K562 (cell line): ENCODE measurements around the gene FAHD2A. TPM values are rescaled to one million over a fixed set of nuclear protein-coding genes. Genes with fewer than 3 reads are reported as not detected.

ENCODE experiments used
- ATAC-seq: fragments of 200-7000 bp; cut with Tn5 transposase; 3 replicates; pipeline ENCODE4 v1.9.1; 2020; ENCODE audit warnings: moderate library complexity
- BruUV-seq: library from RNA; stranded (reverse); fragments of 400-500 nt; replicated peaks from 2 replicates; lab custom pipeline; 2021; lab: Mats Ljungman, UMichigan
- CTCF ChIA-PET: fragments of 300-600 bp; formaldehyde crosslinking; extraction: SDS; loops from one replicate; lab custom pipeline; 2021; ENCODE audit warnings: low intra/inter-chr PET ratio; lab: Yijun Ruan, JAX
- POLR2A ChIA-PET: fragments of 300-600, 350-650 bp; sonication (Branson Sonifier 250); formaldehyde crosslinking; extraction: SDS; loops from one replicate; lab custom pipeline; 2021; ENCODE audit warnings: antibody characterized with exemption, inconsistent platforms; lab: Yijun Ruan, JAX
- DNase-seq, 4 experiments: peaks; one replicate each; pipeline versions ENCODE4 v3.0.0 to v3.0.0-alpha.2; 2011 to 2018; ENCODE audit warnings: low spot score in 3 of 4, mixed read lengths in 3 of 4; ENCODE audit errors: extremely low read depth in 1 of 4
- FAIRE-seq: peaks from 2 replicates; lab custom pipeline; 2011; peaks lifted over from hg19 to GRCh38; lab: Jason Lieb, UNC
- H2AFZ ChIP-seq: 2 replicates; pipeline ENCODE4 v1.6.0; 2011; ENCODE audit warnings: low read depth, low read length, control low read depth, inconsistent platforms
- H3K27ac ChIP-seq: fragments of 200-600 bp; 3 replicates; pipeline ENCODE4 v1.8.0; 2011; ENCODE audit warnings: low read depth, mild to moderate bottlenecking, control low read depth, inconsistent platforms, low read length, moderate library complexity, mixed read lengths; ENCODE audit errors: extremely low read depth
- H3K27me3 ChIP-seq, 2 experiments: fragments of 300-600 bp in 1 of 2; 2 replicates in 1 of 2; 3 replicates in 1 of 2; pipeline versions ENCODE4 v1.6.0 to v1.8.0; 2011; ENCODE audit warnings: inconsistent platforms in 2 of 2, low read length in 2 of 2, mild to moderate bottlenecking in 1 of 2, mixed read lengths in 1 of 2, moderate library complexity in 1 of 2; ENCODE audit not compliant: control insufficient read depth in 2 of 2, insufficient read depth in 2 of 2
- H3K36me3 ChIP-seq: fragments of 300-600 bp; 3 replicates; pipeline ENCODE4 v1.8.0; 2011; ENCODE audit warnings: mild to moderate bottlenecking, low read length, inconsistent platforms; ENCODE audit not compliant: control insufficient read depth, insufficient read depth
- H3K4me1 ChIP-seq, 2 experiments: fragments of 200-600 bp in 1 of 2; replicated peaks in 1 of 2; 2 replicates in 1 of 2; 3 replicates in 1 of 2; pipeline versions ENCODE4 v1.5.1 to v1.8.0; 2011; ENCODE audit warnings: inconsistent platforms in 2 of 2, low read length in 2 of 2, mild to moderate bottlenecking in 1 of 2, mixed read lengths in 1 of 2, moderate library complexity in 1 of 2; ENCODE audit not compliant: control insufficient read depth in 2 of 2, insufficient read depth in 2 of 2
- H3K4me2 ChIP-seq: 2 replicates; pipeline ENCODE4 v1.6.1; 2011; ENCODE audit warnings: low read length, control low read depth, inconsistent platforms, mixed read lengths; ENCODE audit not compliant: insufficient read depth
- H3K4me3 ChIP-seq: fragments of 200-600 bp; sonication (generic), shearing (Covaris generic); 2 replicates; pipeline ENCODE4 v1.5.1; 2016; ENCODE audit warnings: control low read depth, inconsistent platforms
- H3K79me2 ChIP-seq: fragments of 200-600 bp; 3 replicates; pipeline ENCODE4 v1.8.0; 2011; ENCODE audit warnings: low read length, inconsistent platforms; ENCODE audit not compliant: control insufficient read depth, insufficient read depth
- H3K9ac ChIP-seq, 2 experiments: 2 replicates each; pipeline versions ENCODE4 v1.6.0 to v1.6.1; 2011; ENCODE audit warnings: low read depth in 2 of 2, low read length in 2 of 2, control low read depth in 1 of 2, inconsistent platforms in 1 of 2, mild to moderate bottlenecking in 1 of 2, mixed read lengths in 1 of 2; ENCODE audit not compliant: insufficient read depth in 1 of 2
- H3K9me1 ChIP-seq: one replicate; pipeline ENCODE4 v1.6.0; 2011; ENCODE audit warnings: inconsistent platforms, mild to moderate bottlenecking, low read length, moderate library complexity; ENCODE audit not compliant: control insufficient read depth, insufficient read depth
- H3K9me3 ChIP-seq: replicated peaks from 2 replicates; pipeline ENCODE4 v1.5.1; 2011; ENCODE audit warnings: low read depth, low read length, inconsistent platforms; ENCODE audit not compliant: control insufficient read depth, insufficient read depth
- H4K20me1 ChIP-seq: replicated peaks from 2 replicates; pipeline ENCODE4 v1.6.1; 2011; ENCODE audit warnings: low read length, inconsistent platforms, mixed read lengths; ENCODE audit not compliant: control insufficient read depth, insufficient read depth
- CTCFL ChIP-seq: IDR thresholded peaks from 2 replicates; pipeline ENCODE4 v1.6.1; 2011; ENCODE audit warnings: borderline replicate concordance, low read depth, mild to moderate bottlenecking, moderate library complexity, low read length; ENCODE audit not compliant: insufficient read depth, poor library complexity, severe bottlenecking
- ELF4 ChIP-seq: fragments of 450-650 bp; formaldehyde crosslinking; IDR thresholded peaks from 2 replicates; pipeline ENCODE4 v1.4.0; 2022; ENCODE audit warnings: missing genetic modification characterization
- FOXP1 ChIP-seq: sonication (generic); formaldehyde crosslinking; IDR thresholded peaks from 2 replicates; pipeline ENCODE4 v1.8.0; 2022; ENCODE audit warnings: mild to moderate bottlenecking, missing genetic modification reagents
- JUNB ChIP-seq: fragments of 450-650 bp; formaldehyde crosslinking; conservative IDR thresholded peaks from 2 replicates; pipeline ENCODE4 v1.4.0; 2020; ENCODE audit warnings: mild to moderate bottlenecking
- PTRF ChIP-seq: fragments of 450-650 bp; IDR thresholded peaks from 2 replicates; pipeline ENCODE4 v1.6.1; 2016; ENCODE audit warnings: mild to moderate bottlenecking, missing genetic modification characterization, missing compliant biosample characterization
- ZNF274 ChIP-seq: IDR thresholded peaks from 2 replicates; pipeline ENCODE4 v1.6.1; 2011; ENCODE audit warnings: low read depth, mild to moderate bottlenecking, low read length, moderate library complexity, borderline replicate concordance
- ZNF347 ChIP-seq: fragments of 450-650 bp; formaldehyde crosslinking; IDR thresholded peaks from 2 replicates; pipeline ENCODE4 v1.4.0; 2020; ENCODE audit warnings: low read depth, mild to moderate bottlenecking, moderate library complexity
- ZNF512 ChIP-seq: IDR thresholded peaks from 2 replicates; pipeline ENCODE4 v1.6.1; 2016; ENCODE audit warnings: missing genetic modification characterization, missing compliant biosample characterization
- WGBS: fragments of 100-300 bp; shearing (Covaris generic); methylation state at CpG from one replicate; pipeline ENCODE4 v1.1.6; 2016; ENCODE audit warnings: low coverage, mixed read lengths; ENCODE audit not compliant: insufficient coverage; ENCODE audit errors: missing lambda C conversion rate; 5-methylcytosine and 5-hydroxymethylcytosine counted together
- in situ Hi-C: fragments of 300-500 bp; cut with MboI; formaldehyde crosslinking; loops from 4 replicates; pipeline ENCODE4 v1.15.0; 2018; ENCODE audit warnings: inconsistent platforms, mixed read lengths
- intact Hi-C: fragments of 100-400 bp; cut with micrococcal nuclease; formaldehyde crosslinking; loops from 2 replicates; pipeline ENCODE4 v1.14.2; 2022
- polyA plus RNA-seq, 8 experiments: library from polyadenylated mRNA; depleted of rRNA in 4 of 8; stranded (reverse) in 5 of 8; unstranded in 3 of 8; fragments of >200 nt; fragmentation: Nextera tagmentation in 2 of 8; fragmentation: Illumina TruSeq in 1 of 8; extraction: Ambion mirVana in 2 of 8; extraction: Trizol in 1 of 8; gene quantifications; 2 replicates each; pipeline versions ENCODE4 v1.2.1 to v1.2.3, GENCODE V29; 2011 to 2014; ENCODE audit warnings: inconsistent platforms in 1 of 8, missing spikeins in 1 of 8
- total RNA-seq, 7 experiments: library from RNA; depleted of rRNA in 6 of 7; stranded (reverse); fragments of >200 nt in 6 of 7; fragmentation: Illumina TruSeq in 2 of 7; extraction: Trizol in 2 of 7; gene quantifications; 2 replicates each; pipeline versions ENCODE4 v1.2.1 to v1.2.3, GENCODE V29; 2011 to 2021; ENCODE audit warnings: low replicate concordance in 1 of 7
- TF ChIP-seq, protein P1 (sequence below): fragments of 450-650 bp; conservative IDR thresholded peaks from 2 replicates; pipeline ENCODE4 v1.6.1; 2016; ENCODE audit warnings: missing genetic modification characterization, low read depth, mild to moderate bottlenecking, missing compliant biosample characterization, moderate library complexity
- TF ChIP-seq, protein P2 (sequence below): sonication (generic); formaldehyde crosslinking; IDR thresholded peaks from 2 replicates; pipeline ENCODE4 v1.9.0; 2022; ENCODE audit warnings: mild to moderate bottlenecking, missing genetic modification reagents
- TF ChIP-seq, protein P3 (sequence below): fragments of 250-450 bp; sonication (Bioruptor Pico); IDR thresholded peaks from 2 replicates; pipeline ENCODE4 v1.5.0; 2022; ENCODE audit warnings: mild to moderate bottlenecking

The FAHD2A gene
- total and polyA plus RNA-seq, 9 of the 15 experiments (the other 6 are each of a cell fraction or from before 2014, with no cell fraction given), result 13.8 to 41.0 (median 30.4) TPM

GRCh38 chr2:95392320-95392719 is 10.2 kb upstream of the FAHD2A start:
- Histone ChIP-seq H3K4me3 (no peak overlapping the region), H3K79me2 (no peaks in the 10 kb centered on the region), H3K36me3 (no peaks in the 10 kb centered on the region), H3K9me1 (no peaks in the 10 kb centered on the region), H4K20me1 (no peaks in the 10 kb centered on the region), H3K9ac (no peak overlapping the region), H3K27me3 (peaks cover 20 to 50% of the 10 kb centered on the region in 2 experiments; a peak in 4 of 5 replicates), H3K4me2 (no peak overlapping the region), H3K9me3 (no peaks in the 10 kb centered on the region), H3K27ac (no peak overlapping the region), H2AFZ (no peak overlapping the region), H3K4me1 (peaks cover 0 to 12% of the 10 kb centered on the region in 2 experiments; a peak in 2 of 5 replicates)
- intact Hi-C loops (no loop called here), in situ Hi-C loops (loop anchor here (10.0 kb wide), 1 partner anchor 642 kb away; the partner anchor contains the start of gene GPAT2)
- DNase-seq (no peak), ATAC-seq (no peak), FAIRE-seq (no peak)
- no TSS peak for BruUV-seq
- POLR2A ChIA-PET, result interaction anchor here (0.5 kb wide), 1 partner anchor 10 kb away, joined by 3 read pairs; no protein-coding TSS in a partner anchor
- CTCF ChIA-PET, result no interaction called here
- 5% methylated on average over 4 of the region's 6 CpGs for WGBS
- TF ChIP-seq PTRF (tag) (no peak), JUNB (no peak), ZNF512 (tag) (no peak), ZNF347 (no peak), CTCFL (no peak), ELF4 (CRISPR knock-in tag) (no peak), FOXP1 (CRISPR knock-in tag) (no peak), ZNF274 (no peak)
- TF ChIP-seq, protein P1, sequence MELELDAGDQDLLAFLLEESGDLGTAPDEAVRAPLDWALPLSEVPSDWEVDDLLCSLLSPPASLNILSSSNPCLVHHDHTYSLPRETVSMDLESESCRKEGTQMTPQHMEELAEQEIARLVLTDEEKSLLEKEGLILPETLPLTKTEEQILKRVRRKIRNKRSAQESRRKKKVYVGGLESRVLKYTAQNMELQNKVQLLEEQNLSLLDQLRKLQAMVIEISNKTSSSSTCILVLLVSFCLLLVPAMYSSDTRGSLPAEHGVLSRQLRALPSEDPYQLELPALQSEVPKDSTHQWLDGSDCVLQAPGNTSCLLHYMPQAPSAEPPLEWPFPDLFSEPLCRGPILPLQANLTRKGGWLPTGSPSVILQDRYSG (tag), result no peak
- TF ChIP-seq, protein P2, sequence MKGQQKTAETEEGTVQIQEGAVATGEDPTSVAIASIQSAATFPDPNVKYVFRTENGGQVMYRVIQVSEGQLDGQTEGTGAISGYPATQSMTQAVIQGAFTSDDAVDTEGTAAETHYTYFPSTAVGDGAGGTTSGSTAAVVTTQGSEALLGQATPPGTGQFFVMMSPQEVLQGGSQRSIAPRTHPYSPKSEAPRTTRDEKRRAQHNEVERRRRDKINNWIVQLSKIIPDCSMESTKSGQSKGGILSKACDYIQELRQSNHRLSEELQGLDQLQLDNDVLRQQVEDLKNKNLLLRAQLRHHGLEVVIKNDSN (CRISPR knock-in tag), result no peak
- TF ChIP-seq, protein P3, sequence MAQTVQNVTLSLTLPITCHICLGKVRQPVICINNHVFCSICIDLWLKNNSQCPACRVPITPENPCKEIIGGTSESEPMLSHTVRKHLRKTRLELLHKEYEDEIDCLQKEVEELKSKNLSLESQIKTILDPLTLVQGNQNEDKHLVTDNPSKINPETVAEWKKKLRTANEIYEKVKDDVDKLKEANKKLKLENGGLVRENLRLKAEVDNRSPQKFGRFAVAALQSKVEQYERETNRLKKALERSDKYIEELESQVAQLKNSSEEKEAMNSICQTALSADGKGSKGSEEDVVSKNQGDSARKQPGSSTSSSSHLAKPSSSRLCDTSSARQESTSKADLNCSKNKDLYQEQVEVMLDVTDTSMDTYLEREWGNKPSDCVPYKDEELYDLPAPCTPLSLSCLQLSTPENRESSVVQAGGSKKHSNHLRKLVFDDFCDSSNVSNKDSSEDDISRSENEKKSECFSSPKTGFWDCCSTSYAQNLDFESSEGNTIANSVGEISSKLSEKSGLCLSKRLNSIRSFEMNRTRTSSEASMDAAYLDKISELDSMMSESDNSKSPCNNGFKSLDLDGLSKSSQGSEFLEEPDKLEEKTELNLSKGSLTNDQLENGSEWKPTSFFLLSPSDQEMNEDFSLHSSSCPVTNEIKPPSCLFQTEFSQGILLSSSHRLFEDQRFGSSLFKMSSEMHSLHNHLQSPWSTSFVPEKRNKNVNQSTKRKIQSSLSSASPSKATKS, result no peak
